ENCODE data around the gene IGSF3. TPM values are rescaled to one million over a fixed set of nuclear protein-coding genes. Genes with fewer than 3 reads are reported as not detected.

IGSF3 gene
- total and polyA plus RNA-seq, 2 of the 13 experiments (the other 11 are each of a cell fraction or from before 2014, with no cell fraction given): 0.11 to 0.16 TPM

- TF ChIP-seq, protein P1, sequence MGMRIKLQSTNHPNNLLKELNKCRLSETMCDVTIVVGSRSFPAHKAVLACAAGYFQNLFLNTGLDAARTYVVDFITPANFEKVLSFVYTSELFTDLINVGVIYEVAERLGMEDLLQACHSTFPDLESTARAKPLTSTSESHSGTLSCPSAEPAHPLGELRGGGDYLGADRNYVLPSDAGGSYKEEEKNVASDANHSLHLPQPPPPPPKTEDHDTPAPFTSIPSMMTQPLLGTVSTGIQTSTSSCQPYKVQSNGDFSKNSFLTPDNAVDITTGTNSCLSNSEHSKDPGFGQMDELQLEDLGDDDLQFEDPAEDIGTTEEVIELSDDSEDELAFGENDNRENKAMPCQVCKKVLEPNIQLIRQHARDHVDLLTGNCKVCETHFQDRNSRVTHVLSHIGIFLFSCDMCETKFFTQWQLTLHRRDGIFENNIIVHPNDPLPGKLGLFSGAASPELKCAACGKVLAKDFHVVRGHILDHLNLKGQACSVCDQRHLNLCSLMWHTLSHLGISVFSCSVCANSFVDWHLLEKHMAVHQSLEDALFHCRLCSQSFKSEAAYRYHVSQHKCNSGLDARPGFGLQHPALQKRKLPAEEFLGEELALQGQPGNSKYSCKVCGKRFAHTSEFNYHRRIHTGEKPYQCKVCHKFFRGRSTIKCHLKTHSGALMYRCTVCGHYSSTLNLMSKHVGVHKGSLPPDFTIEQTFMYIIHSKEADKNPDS (CRISPR knock-in tag; IDR thresholded peaks at IDR 0.05): no peak
- TF ChIP-seq ZNF704 (CRISPR knock-in tag; IDR thresholded peaks at IDR 0.05; ENCODE audit: borderline replicate concordance): no peak
- TF ChIP-seq ELF4 (CRISPR knock-in tag; IDR thresholded peaks at IDR 0.05; ENCODE audit: borderline replicate concordance): no peak
- TF ChIP-seq, protein P2, sequence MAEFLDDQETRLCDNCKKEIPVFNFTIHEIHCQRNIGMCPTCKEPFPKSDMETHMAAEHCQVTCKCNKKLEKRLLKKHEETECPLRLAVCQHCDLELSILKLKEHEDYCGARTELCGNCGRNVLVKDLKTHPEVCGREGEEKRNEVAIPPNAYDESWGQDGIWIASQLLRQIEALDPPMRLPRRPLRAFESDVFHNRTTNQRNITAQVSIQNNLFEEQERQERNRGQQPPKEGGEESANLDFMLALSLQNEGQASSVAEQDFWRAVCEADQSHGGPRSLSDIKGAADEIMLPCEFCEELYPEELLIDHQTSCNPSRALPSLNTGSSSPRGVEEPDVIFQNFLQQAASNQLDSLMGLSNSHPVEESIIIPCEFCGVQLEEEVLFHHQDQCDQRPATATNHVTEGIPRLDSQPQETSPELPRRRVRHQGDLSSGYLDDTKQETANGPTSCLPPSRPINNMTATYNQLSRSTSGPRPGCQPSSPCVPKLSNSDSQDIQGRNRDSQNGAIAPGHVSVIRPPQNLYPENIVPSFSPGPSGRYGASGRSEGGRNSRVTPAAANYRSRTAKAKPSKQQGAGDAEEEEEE (CRISPR knock-in tag; IDR thresholded peaks at IDR 0.05; ENCODE audit: borderline replicate concordance): no peak
- TF ChIP-seq CHD4 (IDR thresholded peaks at IDR 0.05; ENCODE audit: borderline replicate concordance, low read length): no peak
- TF ChIP-seq PLSCR1 (CRISPR knock-in tag; IDR thresholded peaks at IDR 0.05; ENCODE audit: borderline replicate concordance): no peak
- TF ChIP-seq SMC3 (IDR thresholded peaks at IDR 0.05; ENCODE audit: low read length): peak; percentile 76
- TF ChIP-seq ZNF574 (CRISPR knock-in tag; IDR thresholded peaks at IDR 0.05): no peak
- no peak for TF ChIP-seq ZNF879 (CRISPR knock-in tag; IDR thresholded peaks at IDR 0.05)
- TF ChIP-seq MATR3 (CRISPR knock-in tag; IDR thresholded peaks at IDR 0.05): no peak
- TF ChIP-seq NR2C2 (CRISPR knock-in tag; IDR thresholded peaks at IDR 0.05; ENCODE audit: borderline replicate concordance): no peak
- TF ChIP-seq MAFF (IDR thresholded peaks at IDR 0.05; ENCODE audit: low read depth, low read length): peak; percentile 74
- TF ChIP-seq, protein P3, sequence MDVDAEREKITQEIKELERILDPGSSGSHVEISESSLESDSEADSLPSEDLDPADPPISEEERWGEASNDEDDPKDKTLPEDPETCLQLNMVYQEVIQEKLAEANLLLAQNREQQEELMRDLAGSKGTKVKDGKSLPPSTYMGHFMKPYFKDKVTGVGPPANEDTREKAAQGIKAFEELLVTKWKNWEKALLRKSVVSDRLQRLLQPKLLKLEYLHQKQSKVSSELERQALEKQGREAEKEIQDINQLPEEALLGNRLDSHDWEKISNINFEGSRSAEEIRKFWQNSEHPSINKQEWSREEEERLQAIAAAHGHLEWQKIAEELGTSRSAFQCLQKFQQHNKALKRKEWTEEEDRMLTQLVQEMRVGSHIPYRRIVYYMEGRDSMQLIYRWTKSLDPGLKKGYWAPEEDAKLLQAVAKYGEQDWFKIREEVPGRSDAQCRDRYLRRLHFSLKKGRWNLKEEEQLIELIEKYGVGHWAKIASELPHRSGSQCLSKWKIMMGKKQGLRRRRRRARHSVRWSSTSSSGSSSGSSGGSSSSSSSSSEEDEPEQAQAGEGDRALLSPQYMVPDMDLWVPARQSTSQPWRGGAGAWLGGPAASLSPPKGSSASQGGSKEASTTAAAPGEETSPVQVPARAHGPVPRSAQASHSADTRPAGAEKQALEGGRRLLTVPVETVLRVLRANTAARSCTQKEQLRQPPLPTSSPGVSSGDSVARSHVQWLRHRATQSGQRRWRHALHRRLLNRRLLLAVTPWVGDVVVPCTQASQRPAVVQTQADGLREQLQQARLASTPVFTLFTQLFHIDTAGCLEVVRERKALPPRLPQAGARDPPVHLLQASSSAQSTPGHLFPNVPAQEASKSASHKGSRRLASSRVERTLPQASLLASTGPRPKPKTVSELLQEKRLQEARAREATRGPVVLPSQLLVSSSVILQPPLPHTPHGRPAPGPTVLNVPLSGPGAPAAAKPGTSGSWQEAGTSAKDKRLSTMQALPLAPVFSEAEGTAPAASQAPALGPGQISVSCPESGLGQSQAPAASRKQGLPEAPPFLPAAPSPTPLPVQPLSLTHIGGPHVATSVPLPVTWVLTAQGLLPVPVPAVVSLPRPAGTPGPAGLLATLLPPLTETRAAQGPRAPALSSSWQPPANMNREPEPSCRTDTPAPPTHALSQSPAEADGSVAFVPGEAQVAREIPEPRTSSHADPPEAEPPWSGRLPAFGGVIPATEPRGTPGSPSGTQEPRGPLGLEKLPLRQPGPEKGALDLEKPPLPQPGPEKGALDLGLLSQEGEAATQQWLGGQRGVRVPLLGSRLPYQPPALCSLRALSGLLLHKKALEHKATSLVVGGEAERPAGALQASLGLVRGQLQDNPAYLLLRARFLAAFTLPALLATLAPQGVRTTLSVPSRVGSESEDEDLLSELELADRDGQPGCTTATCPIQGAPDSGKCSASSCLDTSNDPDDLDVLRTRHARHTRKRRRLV (CRISPR knock-in tag; IDR thresholded peaks at IDR 0.05): no peak
- peak; percentile 31; the same call in 1 of the 2 replicates for TF ChIP-seq RAD21 (CRISPR knock-in tag; IDR thresholded peaks at IDR 0.05)
These were observed 92.8 kb downstream of the IGSF3 start (continued) for GRCh38 chr1:116574581-116575291.
